NT2/D1 (cell line): ENCODE results near the gene CD300LD.

ENCODE experiments used
- SUZ12 ChIP-seq: IDR thresholded peaks from 2 replicates; pipeline ENCODE4 v1.6.1; 2011; ENCODE audit not compliant: insufficient read length, insufficient read depth; ENCODE audit errors: extremely low read depth
- YY1 ChIP-seq: IDR thresholded peaks from 2 replicates; pipeline ENCODE4 v1.6.1; 2011; ENCODE audit not compliant: insufficient read length, insufficient read depth
- ZNF274 ChIP-seq: IDR thresholded peaks from 2 replicates; pipeline ENCODE4 v1.6.1; 2011; ENCODE audit warnings: mild to moderate bottlenecking, low read depth, low read length

DNA sequence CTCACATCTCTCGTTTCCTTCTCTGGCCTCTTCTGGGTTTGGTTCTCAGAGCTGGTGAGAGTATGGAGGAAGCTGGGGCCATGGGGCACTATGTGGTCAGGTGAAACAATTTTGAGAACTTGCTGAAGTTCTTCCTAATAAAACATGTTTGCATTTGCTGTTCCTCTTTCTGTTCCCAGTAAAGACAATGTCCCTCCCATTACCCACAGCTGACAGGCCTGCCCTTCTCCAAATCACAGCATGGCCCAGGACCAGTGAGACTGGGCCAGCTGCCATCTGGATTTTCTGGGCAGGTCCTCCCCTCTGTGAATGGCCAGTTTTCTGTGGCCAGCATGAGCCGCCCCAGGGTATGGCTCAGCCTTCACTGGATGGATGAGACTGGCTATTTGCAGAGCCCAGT is 24.7 kb downstream of the CD300LD start, which contains the start of gene CD300H:
- TF ChIP-seq ZNF274, result no peak
- no peak for TF ChIP-seq YY1
- TF ChIP-seq SUZ12, result no peak
